ENCODE results near the gene ANKRD13B. TPM values are rescaled to one million over a fixed set of nuclear protein-coding genes. Genes with fewer than 3 reads are reported as not detected.

Gene ANKRD13B
- total RNA-seq, 1 donor from 2014 or later = 16.7 TPM

GRCh38 chr17:29633886-29634285 lies 41.0 kb downstream of the ANKRD13B start:
- Histone ChIP-seq H3K4me1 (peaks cover 0 to 4% of the 10 kb centered on the region in 2 donors), H3K9me3 (no peaks in the 10 kb centered on the region), H3K4me3 (no peak overlapping the region), H3K27ac (no peak overlapping the region), H3K36me3 (peaks cover 15 to 20% of the 10 kb centered on the region in 2 donors), H3K27me3 (no peaks in the 10 kb centered on the region)
- intact Hi-C loops (cut with DNase I) = no loop called here
- DNase-seq (ENCODE audit: low spot score in 2 of 2) = no peak
- TF ChIP-seq CTCF (IDR thresholded peaks at IDR 0.05) = no peak

- Histone ChIP-seq H3K4me1 (peaks cover 7 to 44% of the 10 kb centered on the region in 2 donors), H3K9me3 (no peaks in the 10 kb centered on the region), H3K27ac (peak overlapping the region; percentile 41 to 45), H3K27me3 (no peaks in the 10 kb centered on the region), H3K36me3 (peaks cover 4 to 7% of the 10 kb centered on the region in 2 donors), H3K4me3 (no peak overlapping the region)
- intact Hi-C loops (cut with DNase I) = loop anchor here (10.0 kb wide), 2 partner anchors 294 to 454 kb away; partner anchors contain the start of gene SSH2
- no peak for TF ChIP-seq CTCF (IDR thresholded peaks at IDR 0.05)
- no peak for DNase-seq (ENCODE audit: low spot score in 2 of 2)
Measured at GRCh38 chr17:29640413-29640812, 47.5 kb downstream of the ANKRD13B start.

- Histone ChIP-seq H3K27me3 (no peaks in the 10 kb centered on the region), H3K9me3 (no peaks in the 10 kb centered on the region), H3K4me1 (peaks cover 9 to 50% of the 10 kb centered on the region in 2 donors), H3K4me3 (no peak overlapping the region), H3K27ac (no peak overlapping the region), H3K36me3 (peaks cover under 1 to 5% of the 10 kb centered on the region in 2 donors)
- TF ChIP-seq CTCF (IDR thresholded peaks at IDR 0.05) = no peak
- intact Hi-C loops (cut with DNase I) = loop anchor here (10.0 kb wide), 2 partner anchors 294 to 454 kb away; partner anchors contain the start of gene SSH2
- no peak for DNase-seq (ENCODE audit: low spot score in 2 of 2)
Measured at GRCh38 chr17:29640981-29641642, 48.2 kb downstream of the ANKRD13B start.

- DNase-seq (ENCODE audit: low spot score in 2 of 2) = no peak
- Histone ChIP-seq H3K27ac (peak overlapping the region in 1 of 2 donors; percentile 15), H3K4me3 (no peak overlapping the region), H3K27me3 (no peaks in the 10 kb centered on the region), H3K9me3 (no peaks in the 10 kb centered on the region), H3K4me1 (peaks cover 12 to 53% of the 10 kb centered on the region in 2 donors), H3K36me3 (no peaks in the 10 kb centered on the region)
- no peak for TF ChIP-seq CTCF (IDR thresholded peaks at IDR 0.05)
- intact Hi-C loops (cut with DNase I) = loop anchor here (10.0 kb wide), 2 partner anchors 293 to 453 kb away; partner anchors contain the start of gene SSH2
Measured at GRCh38 chr17:29642171-29642611, 49.3 kb downstream of the ANKRD13B start.

GRCh38 chr17:29643817-29644160 lies 50.9 kb downstream of the ANKRD13B start:
- Histone ChIP-seq H3K4me1 (peaks cover 12 to 50% of the 10 kb centered on the region in 2 donors), H3K27ac (peak overlapping the region; percentile 69 to 84), H3K27me3 (no peaks in the 10 kb centered on the region), H3K36me3 (no peaks in the 10 kb centered on the region), H3K9me3 (no peaks in the 10 kb centered on the region), H3K4me3 (no peak overlapping the region)
- no peak for DNase-seq (ENCODE audit: low spot score in 2 of 2)
- intact Hi-C loops (cut with DNase I) = loop anchor here (2.0 to 10.0 kb wide), 3 partner anchors 53 to 451 kb away; partner anchors contain the start of gene SSH2
- TF ChIP-seq CTCF (IDR thresholded peaks at IDR 0.05) = no peak
